GM12878 (cell line): ENCODE measurements around the gene JHY. TPM values are rescaled to one million over a fixed set of nuclear protein-coding genes. Genes with fewer than 3 reads are reported as not detected.

ENCODE experiments used
- ATAC-seq: fragments of 200-7000 bp; cut with Tn5 transposase; 3 replicates; pipeline ENCODE4 v1.9.1; 2020; ENCODE audit warnings: mild to moderate bottlenecking, moderate library complexity
- BruUV-seq: library from RNA; stranded (reverse); fragments of 400-500 nt; replicated peaks from 2 replicates; lab custom pipeline; 2021; lab: Mats Ljungman, UMichigan
- CTCF ChIA-PET: fragments of 300-600 bp; sonication (Branson Sonifier 250); formaldehyde crosslinking; extraction: SDS; loops from one replicate; lab custom pipeline; 2021; ENCODE audit warnings: inconsistent platforms; lab: Yijun Ruan, JAX
- POLR2A ChIA-PET: fragments of 350-600 bp; formaldehyde crosslinking; extraction: SDS; loops from one replicate; lab custom pipeline; 2021; ENCODE audit warnings: inconsistent platforms; lab: Charles Lee
- RAD21 ChIA-PET: fragments of 300-600 bp; sonication (Branson Sonifier 250); formaldehyde crosslinking; loops from one replicate; lab custom pipeline; 2023; ENCODE audit warnings: antibody characterized with exemption; ENCODE audit not compliant: unreplicated experiment; lab: Charles Lee
- SMC1A ChIA-PET: fragments of 300-600 bp; sonication (Branson Sonifier 250); formaldehyde crosslinking; loops from one replicate; lab custom pipeline; 2023; ENCODE audit not compliant: unreplicated experiment, uncharacterized antibody; lab: Charles Lee
- DNase-seq: peaks from one replicate; pipeline ENCODE4 v3.0.0-alpha.2; 2011; ENCODE audit warnings: low read depth, low spot score
- FAIRE-seq: peaks from 3 replicates; lab custom pipeline; 2011; peaks lifted over from hg19 to GRCh38; lab: Jason Lieb, UNC
- H2AFZ ChIP-seq: 2 replicates; pipeline ENCODE4 v1.6.0; 2011; ENCODE audit warnings: low read depth, low read length, control low read depth; ENCODE audit not compliant: control insufficient read depth
- H3K27ac ChIP-seq: 2 replicates; pipeline ENCODE4 v1.5.1; 2011; ENCODE audit warnings: control low read depth; ENCODE audit not compliant: control insufficient read depth, insufficient read depth
- H3K27me3 ChIP-seq, 2 experiments: replicated peaks in 1 of 2; 2 replicates each; pipeline versions ENCODE4 v1.6.0 to v1.6.1; 2011; ENCODE audit warnings: low read length in 1 of 2; ENCODE audit not compliant: control insufficient read depth in 2 of 2, insufficient read depth in 2 of 2
- H3K36me3 ChIP-seq, 2 experiments: 2 replicates each; pipeline ENCODE4 v1.5.1; 2011; ENCODE audit warnings: low read length in 1 of 2; ENCODE audit not compliant: control insufficient read depth in 2 of 2, insufficient read depth in 2 of 2
- H3K4me1 ChIP-seq: 2 replicates; pipeline ENCODE4 v1.6.1; 2011; ENCODE audit warnings: mild to moderate bottlenecking, low read length, moderate library complexity, mixed read lengths; ENCODE audit not compliant: control insufficient read depth, insufficient read depth
- H3K4me2 ChIP-seq: 2 replicates; pipeline ENCODE4 v1.6.0; 2011; ENCODE audit warnings: control low read depth; ENCODE audit not compliant: control insufficient read depth, insufficient read depth
- H3K4me3 ChIP-seq: fragments of 200-600 bp; sonication (generic); 2 replicates; pipeline ENCODE4 v1.5.1; 2016
- H3K79me2 ChIP-seq: 2 replicates; pipeline ENCODE4 v1.6.0; 2011; ENCODE audit warnings: low read length; ENCODE audit not compliant: control insufficient read depth, insufficient read depth
- H3K9ac ChIP-seq: 2 replicates; pipeline ENCODE4 v1.8.0; 2011; ENCODE audit warnings: low read length, control low read depth, mixed read lengths; ENCODE audit not compliant: control insufficient read depth, insufficient read depth
- H3K9me3 ChIP-seq: replicated peaks from 3 replicates; pipeline ENCODE4 v1.5.1; 2011; ENCODE audit warnings: mild to moderate bottlenecking, low read length; ENCODE audit not compliant: control insufficient read depth, insufficient read depth
- H4K20me1 ChIP-seq: 2 replicates; pipeline ENCODE4 v1.6.0; 2011; ENCODE audit not compliant: control insufficient read depth, insufficient read depth
- BCL3 ChIP-seq: IDR thresholded peaks from 2 replicates; pipeline ENCODE4 v1.6.1; 2011; ENCODE audit warnings: borderline replicate concordance, low read depth, mild to moderate bottlenecking, moderate library complexity, low read length; ENCODE audit not compliant: insufficient read depth, poor library complexity, severe bottlenecking
- POLR2AphosphoS2 ChIP-seq: IDR thresholded peaks from 2 replicates; pipeline ENCODE4 v1.6.1; 2011; ENCODE audit warnings: low read depth, mild to moderate bottlenecking, low read length, improper control_type of control experiment, moderate library complexity
- POU2F2 ChIP-seq: IDR thresholded peaks from 3 replicates; pipeline ENCODE4 v1.6.1; 2011; ENCODE audit warnings: low read depth, mild to moderate bottlenecking, low read length, borderline replicate concordance
- WGBS: methylation state at CpG from one replicate; pipeline ENCODE4 v1.1.6; 2016; ENCODE audit warnings: low lambda C conversion rate; ENCODE audit not compliant: insufficient replicate concordance, insufficient coverage; ENCODE audit errors: missing lambda C conversion rate; 5-methylcytosine and 5-hydroxymethylcytosine counted together
- in situ Hi-C: fragments of 300-500 bp; cut with MboI; formaldehyde crosslinking; loops from 9 replicates; pipeline ENCODE4 v1.14.3; 2018; ENCODE audit warnings: mixed read lengths
- intact Hi-C: fragments of 100-400 bp; cut with micrococcal nuclease; formaldehyde crosslinking; loops from one replicate; pipeline ENCODE4 v1.14.2; 2022; ENCODE audit not compliant: unreplicated experiment
- polyA plus RNA-seq, 11 experiments: library from polyadenylated mRNA; depleted of rRNA in 4 of 11; unstranded in 6 of 11; stranded (reverse) in 5 of 11; fragments of >200 nt; fragmentation: Nextera tagmentation in 4 of 11; fragmentation: Illumina TruSeq in 1 of 11; extraction: Ambion mirVana in 4 of 11; extraction: Trizol in 1 of 11; gene quantifications; 1 replicate in 1 of 11; 2 replicates in 10 of 11; pipeline versions ENCODE4 v1.2.1 to v1.2.3, GENCODE V29; 2011 to 2016; ENCODE audit warnings: inconsistent platforms in 2 of 11, missing spikeins in 2 of 11, low read depth in 1 of 11
- total RNA-seq, 4 experiments: library from RNA; depleted of rRNA in 3 of 4; stranded (reverse); fragments of >200 nt in 3 of 4; fragmentation: Illumina TruSeq in 1 of 4; extraction: Trizol in 1 of 4; gene quantifications; 2 replicates each; pipeline versions ENCODE4 v1.2.1 to v1.2.3, GENCODE V29; 2013 to 2021

The JHY gene
- total and polyA plus RNA-seq, 10 of the 15 experiments (the other 5 are each of a cell fraction or from before 2014, with no cell fraction given) = 0.90 to 7.1 (median 5.5) TPM

- H3K27ac ChIP-seq = no peak overlapping the region
- POLR2A ChIA-PET = interaction anchor here (0.6 to 4.5 kb wide), 17 partner anchors 8 to 395 kb away, joined by 3 to 34 read pairs (median 5); partner anchors contain the start of genes CRTAM and HSPA8
- H3K27me3 ChIP-seq = no peaks in the 10 kb centered on the region
- peaks cover 18% of the 10 kb centered on the region for H3K4me1 ChIP-seq
- no peak overlapping the region for H3K9ac ChIP-seq
- in situ Hi-C loops = loop anchor here (5.0 kb wide), 1 partner anchor 55 kb away; no protein-coding TSS in a partner anchor
- FAIRE-seq (peak; percentile 81), ATAC-seq (peak; percentile 3; the same call in 2 of the 3 replicates), DNase-seq (no peak)
- BruUV-seq = no TSS peak
- no peaks in the 10 kb centered on the region for H3K9me3 ChIP-seq
- 12% methylated on average over 10 of the region's 10 CpGs for WGBS
- no peaks in the 10 kb centered on the region for H3K36me3 ChIP-seq
- no peaks in the 10 kb centered on the region for H4K20me1 ChIP-seq
- H3K79me2 ChIP-seq = no peaks in the 10 kb centered on the region
- H3K4me2 ChIP-seq = peak overlapping the region; percentile 36
- CTCF ChIA-PET = interaction anchor here (0.5 to 31.9 kb wide), 29 partner anchors 8 to 273 kb away, joined by 3 to 869 read pairs (median 27); partner anchors contain the start of genes CRTAM and HSPA8
- H2AFZ ChIP-seq = peak overlapping the region; percentile 68
- intact Hi-C loops = no loop called here
- peak overlapping the region; percentile 42; the same call in 1 of the 2 replicates for H3K4me3 ChIP-seq
- RAD21 ChIA-PET = interaction anchor here (0.7 to 11.7 kb wide), 31 partner anchors 8 to 272 kb away, joined by 3 to 293 read pairs (median 8); partner anchors contain the start of genes CRTAM and HSPA8
- SMC1A ChIA-PET = interaction anchor here (0.7 to 21.9 kb wide), 32 partner anchors 10 to 271 kb away, joined by 3 to 485 read pairs (median 10); partner anchors contain the start of gene CRTAM
- no peak for TF ChIP-seq POLR2AphosphoS2
- TF ChIP-seq POU2F2 = 0 out of 3 replicates have a peak, but pooled peaks have one; percentile 39
- TF ChIP-seq BCL3 = peak; percentile 13
These were observed 30.3 kb upstream of the JHY start for GRCh38 chr11:122852074-122852795.
